Caco-2 (cell line): ENCODE results near the gene ADGB. TPM values are rescaled to one million over a fixed set of nuclear protein-coding genes. Genes with fewer than 3 reads are reported as not detected.

Source experiments
- Bru-seq: library from RNA; stranded (reverse); fragments of 400-500 nt; gene quantifications from one replicate; lab custom pipeline; 2021; lab: Mats Ljungman, UMichigan
- BruChase-seq, 2 experiments: library from RNA; stranded (reverse); fragments of 400-500 nt; gene quantifications; one replicate each; lab custom pipeline; 2021; lab: Mats Ljungman, UMichigan
- BruUV-seq: library from RNA; stranded (reverse); fragments of 400-500 nt; replicated peaks from 2 replicates; lab custom pipeline; 2021; lab: Mats Ljungman, UMichigan
- CTCF ChIA-PET: fragments of 300-600 bp; sonication (Branson Sonifier 250); formaldehyde crosslinking; loops from one replicate; lab custom pipeline; 2022; ENCODE audit warnings: antibody characterized with exemption; lab: Charles Lee
- POLR2A ChIA-PET: fragments of 300-600 bp; sonication (Branson Sonifier 250); formaldehyde crosslinking; loops from one replicate; lab custom pipeline; 2022; ENCODE audit warnings: antibody characterized with exemption; lab: Charles Lee
- DNase-seq, 2 experiments: peaks; one replicate each; pipeline versions ENCODE4 v3.0.0 to v3.0.0-alpha.2; 2020 to 2022
- H3K27me3 ChIP-seq: replicated peaks from 2 replicates; pipeline ENCODE4 v1.6.0; 2011; ENCODE audit warnings: low read length; ENCODE audit not compliant: control insufficient read depth, insufficient read depth
- H3K36me3 ChIP-seq: 2 replicates; pipeline ENCODE4 v1.5.1; 2011; ENCODE audit warnings: low read length; ENCODE audit not compliant: control insufficient read depth, insufficient read depth
- H3K4me1 ChIP-seq: fragments of 250-450 bp; sonication (Bioruptor Pico); 2 replicates; pipeline ENCODE4 v1.5.1; 2020; ENCODE audit warnings: mild to moderate bottlenecking
- H3K4me3 ChIP-seq: 2 replicates; pipeline ENCODE4 v1.5.1; 2011; ENCODE audit warnings: low read depth, mild to moderate bottlenecking, control low read depth, low read length
- H3K9me3 ChIP-seq: fragments of 250-450 bp; sonication (Bioruptor Pico); 2 replicates; pipeline ENCODE4 v1.5.1; 2020; ENCODE audit warnings: mild to moderate bottlenecking, moderate library complexity
- H3K27ac Mint-ChIP-seq: one replicate; pipeline ENCODE4 v1.8.0; 2022; ENCODE audit warnings: mixed read lengths; ENCODE audit not compliant: unreplicated experiment
- H3K27me3 Mint-ChIP-seq: one replicate; pipeline ENCODE4 v1.8.0; 2022; ENCODE audit warnings: mixed read lengths; ENCODE audit not compliant: insufficient read depth, unreplicated experiment
- H3K36me3 Mint-ChIP-seq: one replicate; pipeline ENCODE4 v1.8.0; 2022; ENCODE audit warnings: mild to moderate bottlenecking, mixed read lengths; ENCODE audit not compliant: insufficient read depth, unreplicated experiment
- H3K4me1 Mint-ChIP-seq: one replicate; pipeline ENCODE4 v1.8.0; 2022; ENCODE audit warnings: low read depth, mixed read lengths; ENCODE audit not compliant: unreplicated experiment
- H3K4me3 Mint-ChIP-seq: one replicate; pipeline ENCODE4 v1.8.0; 2022; ENCODE audit warnings: mild to moderate bottlenecking, moderate library complexity, mixed read lengths; ENCODE audit not compliant: unreplicated experiment
- H3K9me3 Mint-ChIP-seq: one replicate; pipeline ENCODE4 v1.8.0; 2022; ENCODE audit warnings: mixed read lengths; ENCODE audit not compliant: unreplicated experiment
- intact Hi-C: fragments of 100-400 bp; cut with micrococcal nuclease; formaldehyde crosslinking; loops from one replicate; pipeline ENCODE4 v1.10.0; 2022; ENCODE audit not compliant: unreplicated experiment
- long read RNA-seq: library from polyadenylated mRNA; stranded (forward); transcript quantifications from one replicate; pipeline ENCODE4 v2.0.0, GENCODE V29; 2022
- total RNA-seq: library from RNA; stranded (reverse); gene quantifications from 2 replicates; pipeline ENCODE4 v1.2.3, GENCODE V29; 2022
- TF ChIP-seq, protein P1 (sequence below), 2 experiments: fragments of 200-600 bp in 1 of 2; IDR thresholded peaks; 1 replicate in 1 of 2; 2 replicates in 1 of 2; pipeline versions ENCODE4 v1.5.1 to v1.8.0; 2011 to 2022; ENCODE audit warnings: antibody characterized with exemption in 1 of 2, control low read depth in 1 of 2, inconsistent platforms in 1 of 2, low read depth in 1 of 2, low read length in 1 of 2, mild to moderate bottlenecking in 1 of 2, moderate library complexity in 1 of 2; ENCODE audit not compliant: insufficient read depth in 1 of 2, severe bottlenecking in 1 of 2, unreplicated experiment in 1 of 2

ADGB gene
- total RNA-seq (not detected in 2 replicates), Bru-seq, nascent RNA (percentile 1 among the genes with signal in this experiment), BruChase-seq, experiment 1, labeled RNA remaining after a 2-hour chase (percentile 2 among the genes with signal in this experiment), BruChase-seq, experiment 2, labeled RNA remaining after a 6-hour chase (percentile 1 among the genes with signal in this experiment)
- long read RNA-seq = 0 reads

DNA sequence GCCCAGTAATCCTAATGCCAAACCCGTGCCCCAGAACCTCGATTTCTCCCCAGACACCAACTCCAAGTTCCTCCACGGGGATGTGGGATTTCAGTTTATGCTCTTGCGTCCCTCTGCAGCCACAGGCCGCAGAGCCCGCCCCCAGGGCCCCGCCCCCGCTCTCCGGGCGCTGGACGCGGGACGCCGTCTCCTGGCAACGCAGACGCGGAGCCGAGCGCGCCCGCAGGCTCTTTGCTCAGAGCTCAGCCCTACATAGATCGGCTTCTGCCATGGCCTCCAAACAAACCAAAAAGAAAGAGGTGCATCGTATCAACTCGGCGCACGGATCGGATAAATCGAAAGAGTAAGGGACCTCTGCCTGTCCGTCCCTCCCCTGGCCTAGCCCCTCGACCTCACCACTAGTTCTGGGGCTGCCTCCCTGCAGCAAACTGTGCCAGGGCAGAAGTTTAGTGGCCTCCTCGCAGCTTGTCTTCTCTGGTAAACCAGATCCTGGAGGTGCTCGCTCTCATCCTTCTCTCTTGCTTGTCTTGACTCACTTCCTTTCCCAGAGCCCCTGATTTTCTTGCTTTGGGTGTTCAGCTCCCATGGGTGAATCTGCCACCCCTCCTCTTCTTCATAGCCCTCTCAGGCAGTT is at the start of gene ADGB:
Gene ADGB, plus strand, starts transcription at position 201 of the 634 bp plus-strand sequence. Its CDS starts 69 bp downstream, at position 270.
- ChIA-PET POLR2A (no interaction called here), CTCF (no interaction called here)
- TF ChIP-seq, protein P1, sequence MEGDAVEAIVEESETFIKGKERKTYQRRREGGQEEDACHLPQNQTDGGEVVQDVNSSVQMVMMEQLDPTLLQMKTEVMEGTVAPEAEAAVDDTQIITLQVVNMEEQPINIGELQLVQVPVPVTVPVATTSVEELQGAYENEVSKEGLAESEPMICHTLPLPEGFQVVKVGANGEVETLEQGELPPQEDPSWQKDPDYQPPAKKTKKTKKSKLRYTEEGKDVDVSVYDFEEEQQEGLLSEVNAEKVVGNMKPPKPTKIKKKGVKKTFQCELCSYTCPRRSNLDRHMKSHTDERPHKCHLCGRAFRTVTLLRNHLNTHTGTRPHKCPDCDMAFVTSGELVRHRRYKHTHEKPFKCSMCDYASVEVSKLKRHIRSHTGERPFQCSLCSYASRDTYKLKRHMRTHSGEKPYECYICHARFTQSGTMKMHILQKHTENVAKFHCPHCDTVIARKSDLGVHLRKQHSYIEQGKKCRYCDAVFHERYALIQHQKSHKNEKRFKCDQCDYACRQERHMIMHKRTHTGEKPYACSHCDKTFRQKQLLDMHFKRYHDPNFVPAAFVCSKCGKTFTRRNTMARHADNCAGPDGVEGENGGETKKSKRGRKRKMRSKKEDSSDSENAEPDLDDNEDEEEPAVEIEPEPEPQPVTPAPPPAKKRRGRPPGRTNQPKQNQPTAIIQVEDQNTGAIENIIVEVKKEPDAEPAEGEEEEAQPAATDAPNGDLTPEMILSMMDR (IDR thresholded peaks at IDR 0.05; ENCODE audit: insufficient read depth in 1 of 2, low read depth in 1 of 2, low read length in 1 of 2, severe bottlenecking in 1 of 2, unreplicated experiment in 1 of 2) = no peak
- no peaks in the 10 kb centered on the region for H3K36me3 ChIP-seq
- H3K27me3 ChIP-seq = no peaks in the 10 kb centered on the region
- Mint-ChIP-seq H3K9me3 (no peaks in the 10 kb centered on the region), H3K4me1 (peaks cover 12% of the 10 kb centered on the region), H3K27ac (peak within 1 kb of the TSS; percentile 16), H3K36me3 (no peaks in the 10 kb centered on the region), H3K27me3 (peaks cover 17% of the 10 kb centered on the region), H3K4me3 (peak within 1 kb of the TSS; percentile 58)
- H3K4me1 ChIP-seq = no peaks in the 10 kb centered on the region
- intact Hi-C loops = loop anchor here (5.0 kb wide), 2 partner anchors 57 to 103 kb away; partner anchors contain the start of gene RAB32
- no peaks in the 10 kb centered on the region for H3K9me3 ChIP-seq
- no TSS peak for BruUV-seq
- H3K4me3 ChIP-seq = peak within 1 kb of the TSS; percentile 33
- DNase-seq = peak; percentile 51 to 75

DNA sequence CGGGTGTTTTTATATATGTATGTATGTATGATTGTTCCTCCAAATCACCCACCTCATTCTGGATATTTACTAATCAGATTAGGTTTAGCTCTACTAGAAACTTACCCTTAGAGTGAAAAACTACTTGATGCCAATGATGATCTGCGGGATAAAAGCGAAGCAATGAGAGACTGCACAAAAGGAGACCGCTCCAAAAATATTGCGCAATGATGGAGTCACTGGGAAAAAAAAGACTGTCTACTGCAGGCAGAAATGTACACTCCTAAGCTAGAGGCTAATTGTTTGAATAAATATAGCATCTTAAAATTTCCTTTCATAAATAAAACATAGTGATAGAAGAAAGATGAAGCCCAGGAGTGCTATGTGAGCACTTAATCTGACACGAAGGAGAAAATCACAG is 47.9 kb upstream of the ADGB start:
- no peak overlapping the region for H3K27ac Mint-ChIP-seq
- ChIA-PET CTCF (no interaction called here), POLR2A (no interaction called here)
- Histone ChIP-seq H3K27me3 (no peaks in the 10 kb centered on the region), H3K9me3 (no peaks in the 10 kb centered on the region), H3K4me1 (peaks cover 2% of the 10 kb centered on the region), H3K36me3 (no peaks in the 10 kb centered on the region), H3K4me3 (no peak overlapping the region)
- no peak overlapping the region for H3K4me3 Mint-ChIP-seq
- H3K36me3 Mint-ChIP-seq = peaks cover 7% of the 10 kb centered on the region
- no TSS peak for BruUV-seq
- H3K27me3 Mint-ChIP-seq = no peaks in the 10 kb centered on the region
- H3K9me3 Mint-ChIP-seq = no peaks in the 10 kb centered on the region
- DNase-seq = no peak
- TF ChIP-seq, protein P1 (IDR thresholded peaks at IDR 0.05; ENCODE audit: insufficient read depth in 1 of 2, low read depth in 1 of 2, low read length in 1 of 2, severe bottlenecking in 1 of 2, unreplicated experiment in 1 of 2) = no peak
- intact Hi-C loops = no loop called here
- H3K4me1 Mint-ChIP-seq = no peaks in the 10 kb centered on the region

DNA sequence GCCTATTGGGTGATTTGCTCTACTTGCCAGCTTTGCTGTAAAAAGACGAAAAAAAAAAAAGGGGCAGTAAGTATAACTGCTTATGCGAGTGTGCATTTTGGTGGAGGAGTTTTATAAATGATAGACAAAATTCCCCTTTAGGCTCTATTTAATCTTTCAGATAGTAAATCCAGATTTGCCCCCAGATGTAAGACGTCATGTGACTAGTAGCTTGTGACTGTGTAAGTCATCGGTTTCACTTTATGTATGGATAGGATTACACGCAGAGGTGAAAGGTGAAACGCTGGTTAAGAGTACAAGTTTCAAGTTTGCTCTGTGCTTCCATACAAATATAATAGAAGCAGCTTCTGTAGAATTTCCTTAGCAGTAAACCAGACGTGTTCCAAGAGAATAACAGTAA is 47.2 kb upstream of the ADGB start:
- no peak for DNase-seq
- H3K27me3 ChIP-seq = no peaks in the 10 kb centered on the region
- TF ChIP-seq, protein P1 (IDR thresholded peaks at IDR 0.05; ENCODE audit: insufficient read depth in 1 of 2, low read depth in 1 of 2, low read length in 1 of 2, severe bottlenecking in 1 of 2, unreplicated experiment in 1 of 2) = no peak
- ChIA-PET CTCF (no interaction called here), POLR2A (no interaction called here)
- intact Hi-C loops = no loop called here
- H3K9me3 ChIP-seq = no peaks in the 10 kb centered on the region
- H3K4me3 ChIP-seq = no peak overlapping the region
- BruUV-seq = no TSS peak
- Mint-ChIP-seq H3K4me3 (no peak overlapping the region), H3K4me1 (no peaks in the 10 kb centered on the region), H3K27me3 (no peaks in the 10 kb centered on the region), H3K9me3 (no peaks in the 10 kb centered on the region), H3K36me3 (peaks cover 7% of the 10 kb centered on the region), H3K27ac (no peak overlapping the region)
- H3K4me1 ChIP-seq = no peaks in the 10 kb centered on the region
- H3K36me3 ChIP-seq = no peaks in the 10 kb centered on the region
